A549 (cell line): ENCODE data around the gene CAV1. TPM values are rescaled to one million over a fixed set of nuclear protein-coding genes. Genes with fewer than 3 reads are reported as not detected.

Experiments
- ATAC-seq, 2 experiments: fragments of 200-7000 bp in 1 of 2; fragments of >200 bp in 1 of 2; cut with Nextera tagmentation in 1 of 2; cut with Tn5 transposase in 1 of 2; 3 replicates each; pipeline versions ENCODE4 v1.8.0 to v1.9.1; 2018 to 2020; ENCODE audit warnings: mild to moderate bottlenecking in 1 of 2, moderate library complexity in 1 of 2
- CTCF ChIA-PET: fragments of 300-600 bp; sonication (Branson Sonifier 250); formaldehyde crosslinking; extraction: SDS; loops from one replicate; lab custom pipeline; 2021; ENCODE audit warnings: antibody characterized with exemption, inconsistent platforms; lab: Yijun Ruan, JAX
- POLR2A ChIA-PET: fragments of 350-600 bp; formaldehyde crosslinking; extraction: SDS; loops from one replicate; lab custom pipeline; 2021; ENCODE audit warnings: antibody characterized with exemption, inconsistent platforms; lab: Yijun Ruan, JAX
- DNase-seq, 2 experiments: peaks; one replicate each; pipeline versions ENCODE4 v3.0.0 to v3.0.0-alpha.2; 2011 to 2016; ENCODE audit warnings: low read depth in 1 of 2, low spot score in 1 of 2
- FAIRE-seq: peaks from 2 replicates; lab custom pipeline; 2011; peaks lifted over from hg19 to GRCh38; lab: Jason Lieb, UNC
- H3K27ac ChIP-seq, 2 experiments: fragments of >200 bp; sonication (Bioruptor Twin); formaldehyde crosslinking; 3 replicates each; pipeline ENCODE4 v1.5.1; 2016 to 2017
- H3K4me1 ChIP-seq: fragments of >200 bp; sonication (Bioruptor Twin); formaldehyde crosslinking; 3 replicates; pipeline ENCODE4 v1.6.1; 2016
- H3K4me2 ChIP-seq: fragments of >200 bp; sonication (Bioruptor Twin); formaldehyde crosslinking; 3 replicates; pipeline ENCODE4 v1.6.1; 2016
- H3K4me3 ChIP-seq: fragments of >200 bp; sonication (Bioruptor Twin); formaldehyde crosslinking; 3 replicates; pipeline ENCODE4 v1.5.1; 2016
- H3K9me3 ChIP-seq: fragments of >200 bp; sonication (Bioruptor Twin); formaldehyde crosslinking; 3 replicates; pipeline ENCODE4 v1.6.1; 2016
- BHLHE40 ChIP-seq: IDR thresholded peaks from 2 replicates; pipeline ENCODE4 v1.6.1; 2012; ENCODE audit warnings: low read depth, low read length, inconsistent platforms
- CBX8 ChIP-seq: fragments of 200-600 bp; sonication (generic); IDR thresholded peaks from 2 replicates; pipeline ENCODE4 v1.6.1; 2016
- CEBPB ChIP-seq, 2 experiments: fragments of >200 bp in 1 of 2; sonication (Bioruptor Twin) in 1 of 2; formaldehyde crosslinking in 1 of 2; IDR thresholded peaks; 2 replicates each; pipeline ENCODE4 v1.6.1; 2012 to 2016
- EHMT2 ChIP-seq: fragments of 200-600 bp; sonication (generic); IDR thresholded peaks from 2 replicates; pipeline ENCODE4 v1.6.1; 2016; ENCODE audit warnings: antibody characterized with exemption, low read depth, mild to moderate bottlenecking, moderate library complexity
- EP300 ChIP-seq, 2 experiments: fragments of >200 bp; sonication (Bioruptor Twin); formaldehyde crosslinking; IDR thresholded peaks; 2 replicates in 1 of 2; 3 replicates in 1 of 2; pipeline ENCODE4 v1.6.1; 2016 to 2017
- GATA3 ChIP-seq: IDR thresholded peaks from 2 replicates; pipeline ENCODE4 v1.6.1; 2012; ENCODE audit warnings: borderline replicate concordance
- HDAC2 ChIP-seq: fragments of 200-600 bp; sonication (generic); IDR thresholded peaks from 2 replicates; pipeline ENCODE4 v1.6.1; 2016
- HEYL ChIP-seq: fragments of 250-450 bp; sonication (Bioruptor Pico); IDR thresholded peaks from 2 replicates; pipeline ENCODE4 v1.8.0; 2021; ENCODE audit warnings: mild to moderate bottlenecking, moderate library complexity
- HOXA7 ChIP-seq: fragments of 250-450 bp; sonication (Bioruptor Pico); IDR thresholded peaks from 2 replicates; pipeline ENCODE4 v1.5.0; 2020; ENCODE audit warnings: mild to moderate bottlenecking, moderate library complexity
- HOXB5 ChIP-seq: fragments of 250-450 bp; sonication (Bioruptor Pico); IDR thresholded peaks from 2 replicates; pipeline ENCODE4 v1.5.0; 2020; ENCODE audit warnings: mild to moderate bottlenecking, moderate library complexity
- MAFK ChIP-seq: fragments of 450-650 bp; IDR thresholded peaks from 2 replicates; pipeline ENCODE4 v1.6.1; 2014; ENCODE audit not compliant: partially characterized antibody
- MAZ ChIP-seq: fragments of 150-350 bp; IDR thresholded peaks from 2 replicates; pipeline ENCODE4 v1.6.1; 2014; ENCODE audit warnings: antibody characterized with exemption, low read depth, low read length, borderline replicate concordance
- NFE2L2 ChIP-seq: fragments of 150-350 bp; conservative IDR thresholded peaks from 2 replicates; pipeline ENCODE4 v1.6.1; 2014; ENCODE audit warnings: low read length
- NPAS2 ChIP-seq: fragments of 250-450 bp; sonication (Bioruptor Pico); IDR thresholded peaks from 2 replicates; pipeline ENCODE4 v1.8.0; 2022; ENCODE audit warnings: mild to moderate bottlenecking, moderate library complexity, borderline replicate concordance
- PBX3 ChIP-seq: IDR thresholded peaks from 2 replicates; pipeline ENCODE4 v1.6.1; 2012
- POLR2AphosphoS2 ChIP-seq: conservative IDR thresholded peaks from 2 replicates; pipeline ENCODE4 v1.6.1; 2012; ENCODE audit warnings: low read length, improper control_type of control experiment, inconsistent platforms
- RCOR1 ChIP-seq: fragments of 150-350 bp; IDR thresholded peaks from 2 replicates; pipeline ENCODE4 v1.6.1; 2014; ENCODE audit warnings: antibody characterized with exemption, low read length, low read depth
- REST ChIP-seq: fragments of 200-600 bp; sonication (generic); IDR thresholded peaks from 2 replicates; pipeline ENCODE4 v1.6.1; 2016; ENCODE audit warnings: antibody characterized with exemption, mild to moderate bottlenecking, moderate library complexity
- RFX5 ChIP-seq: fragments of 450-650 bp; IDR thresholded peaks from 2 replicates; pipeline ENCODE4 v1.7.1; 2014; ENCODE audit warnings: antibody characterized with exemption, mild to moderate bottlenecking, moderate library complexity
- SMC3 ChIP-seq: fragments of >200 bp; sonication (Bioruptor Twin); formaldehyde crosslinking; IDR thresholded peaks from 3 replicates; pipeline ENCODE4 v1.6.1; 2018; ENCODE audit warnings: inconsistent platforms
- USF2 ChIP-seq: fragments of 450-650 bp; IDR thresholded peaks from 2 replicates; pipeline ENCODE4 v1.6.1; 2014; ENCODE audit warnings: antibody characterized with exemption
- ZFP36 ChIP-seq: fragments of 450-650 bp; IDR thresholded peaks from 2 replicates; pipeline ENCODE4 v1.6.1; 2014; ENCODE audit warnings: borderline replicate concordance; ENCODE audit not compliant: partially characterized antibody
- ZSCAN20 ChIP-seq: fragments of 250-450 bp; sonication (Bioruptor Pico); IDR thresholded peaks from 2 replicates; pipeline ENCODE4 v1.8.0; 2022; ENCODE audit warnings: mild to moderate bottlenecking, moderate library complexity
- WGBS: methylation state at CpG from one replicate; pipeline ENCODE4 v1.1.6; 2017; ENCODE audit errors: missing lambda C conversion rate; 5-methylcytosine and 5-hydroxymethylcytosine counted together
- polyA plus RNA-seq, 4 experiments: library from polyadenylated mRNA; depleted of rRNA in 3 of 4; stranded (reverse); fragments of >200 nt; fragmentation: RNase III in 1 of 4; extraction: RNeasy Plus Mini Kit Qiagen cat#74134 plus additional on column Dnase treatment in 1 of 4; gene quantifications; 2 replicates in 3 of 4; 3 replicates in 1 of 4; pipeline ENCODE4 v1.2.3, GENCODE V29; 2011 to 2017
- TF ChIP-seq, protein P1 (sequence below): fragments of 250-450 bp; sonication (Bioruptor Pico); IDR thresholded peaks from 2 replicates; pipeline ENCODE4 v1.5.0; 2021; ENCODE audit warnings: mild to moderate bottlenecking, moderate library complexity, borderline replicate concordance
- TF ChIP-seq, protein P2 (sequence below): fragments of 150-350 bp; IDR thresholded peaks from 2 replicates; pipeline ENCODE4 v1.6.1; 2014; ENCODE audit warnings: low read depth, mild to moderate bottlenecking, low read length
- TF ChIP-seq, protein P3 (sequence below): IDR thresholded peaks from 2 replicates; pipeline ENCODE4 v1.6.1; 2012

Gene CAV1
- polyA plus RNA-seq, 2 of the 4 experiments (the other 2 are of a cell fraction): 365 to 493 TPM

- Histone ChIP-seq H3K4me1 (peaks cover 30% of the 10 kb centered on the region), H3K27ac (peak overlapping the region; percentile 68 to 79; a peak in 5 of 6 replicates), H3K4me3 (no peak overlapping the region), H3K9me3 (0 out of 3 replicates have a peak, but pooled peaks cover 3% of the 10 kb centered on the region), H3K4me2 (peak overlapping the region; percentile 44)
- WGBS: 29% methylated on average over 1 of the region's 1 CpG
- no peak for FAIRE-seq
- no peak for ATAC-seq
- CTCF ChIA-PET: interaction anchor here (2.6 to 5.9 kb wide), 3 partner anchors 8 to 325 kb away, joined by 29 to 75 read pairs (median 37); partner anchors contain the start of gene CAV1
- POLR2A ChIA-PET: no interaction called here
- TF ChIP-seq CBX8 (no peak), MAZ (no peak), NFE2L2 (no peak), GATA3 (no peak), HOXB5 (CRISPR knock-in tag) (no peak), CEBPB (IDR thresholded peaks at IDR 0.05) (no peak), HDAC2 (no peak), USF2 (no peak), BHLHE40 (no peak), SMC3 (no peak)
- no peak for DNase-seq
These were observed 58.8 kb downstream of the CAV1 start for GRCh38 chr7:116583653-116584052.

- Histone ChIP-seq H3K4me3 (no peak overlapping the region), H3K27ac (peak overlapping the region in 1 of 2 experiments; percentile 24; a peak in 2 of 6 replicates), H3K4me2 (no peak overlapping the region), H3K9me3 (0 out of 3 replicates have a peak, but pooled peaks cover 3% of the 10 kb centered on the region)
- POLR2A ChIA-PET: no interaction called here
- no peak for FAIRE-seq
- DNase-seq: no peak
- TF ChIP-seq BHLHE40 (no peak), ZSCAN20 (CRISPR knock-in tag) (no peak), MAFK (no peak), POLR2AphosphoS2 (no peak), HEYL (CRISPR knock-in tag) (no peak), RFX5 (no peak), EP300 (IDR thresholded peaks at IDR 0.05) (no peak), SMC3 (no peak), CBX8 (no peak), ZFP36 (no peak), HOXA7 (no peak)
- TF ChIP-seq, all 56 proteins: peak for 0
- WGBS: 79% methylated on average over 1 of the region's 1 CpG
- no peak for ATAC-seq
- H3K4me1 ChIP-seq: peaks cover 35% of the 10 kb centered on the region
- CTCF ChIA-PET: interaction anchor here (1.2 to 5.9 kb wide), 5 partner anchors 59 to 412 kb away, joined by 4 to 75 read pairs (median 16); partner anchors contain the start of gene CAV1
These were observed 59.9 kb downstream of the CAV1 start for GRCh38 chr7:116584721-116585120.

DNA sequence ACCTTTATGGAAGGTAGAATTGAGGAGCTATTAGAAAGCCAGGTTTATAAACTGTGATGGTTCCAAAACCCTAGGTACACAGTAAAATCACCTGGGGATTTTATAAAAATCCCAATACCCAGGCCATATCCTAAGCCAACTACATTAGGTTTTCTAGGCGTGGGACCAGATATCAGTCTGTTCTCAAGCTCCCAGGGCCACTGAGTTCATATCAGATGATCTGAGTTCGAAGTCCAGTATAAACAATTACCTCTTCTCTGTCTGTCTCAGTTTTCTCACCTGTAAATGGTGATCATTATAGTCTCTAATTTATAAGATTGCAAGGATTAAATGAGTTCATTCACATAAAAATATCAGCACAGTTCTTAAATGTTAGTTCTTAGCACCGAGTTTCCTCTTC, 60.6 kb downstream of the CAV1 start:
- FAIRE-seq: no peak
- ChIA-PET POLR2A (no interaction called here), CTCF (interaction anchor here (0.9 to 5.9 kb wide), 9 partner anchors 59 to 412 kb away, joined by 3 to 75 read pairs (median 4); partner anchors contain the start of gene CAV1)
- Histone ChIP-seq H3K4me2 (no peak overlapping the region), H3K4me1 (peaks cover 38% of the 10 kb centered on the region), H3K9me3 (0 out of 3 replicates have a peak, but pooled peaks cover 3% of the 10 kb centered on the region), H3K27ac (peak overlapping the region in 1 of 2 experiments; percentile 55; a peak in 4 of 6 replicates), H3K4me3 (no peak overlapping the region)
- no peak for ATAC-seq
- DNase-seq: no peak
- 85% methylated on average over 3 of the region's 3 CpGs for WGBS
- TF ChIP-seq PBX3 (no peak), EHMT2 (no peak), NPAS2 (CRISPR knock-in tag) (no peak), POLR2AphosphoS2 (no peak), RCOR1 (no peak), MAFK (no peak), REST (no peak)
- TF ChIP-seq, protein P1, sequence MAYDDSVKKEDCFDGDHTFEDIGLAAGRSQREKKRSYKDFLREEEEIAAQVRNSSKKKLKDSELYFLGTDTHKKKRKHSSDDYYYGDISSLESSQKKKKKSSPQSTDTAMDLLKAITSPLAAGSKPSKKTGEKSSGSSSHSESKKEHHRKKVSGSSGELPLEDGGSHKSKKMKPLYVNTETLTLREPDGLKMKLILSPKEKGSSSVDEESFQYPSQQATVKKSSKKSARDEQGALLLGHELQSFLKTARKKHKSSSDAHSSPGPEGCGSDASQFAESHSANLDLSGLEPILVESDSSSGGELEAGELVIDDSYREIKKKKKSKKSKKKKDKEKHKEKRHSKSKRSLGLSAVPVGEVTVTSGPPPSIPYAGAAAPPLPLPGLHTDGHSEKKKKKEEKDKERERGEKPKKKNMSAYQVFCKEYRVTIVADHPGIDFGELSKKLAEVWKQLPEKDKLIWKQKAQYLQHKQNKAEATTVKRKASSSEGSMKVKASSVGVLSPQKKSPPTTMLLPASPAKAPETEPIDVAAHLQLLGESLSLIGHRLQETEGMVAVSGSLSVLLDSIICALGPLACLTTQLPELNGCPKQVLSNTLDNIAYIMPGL (CRISPR knock-in tag): no peak
- TF ChIP-seq, protein P2, sequence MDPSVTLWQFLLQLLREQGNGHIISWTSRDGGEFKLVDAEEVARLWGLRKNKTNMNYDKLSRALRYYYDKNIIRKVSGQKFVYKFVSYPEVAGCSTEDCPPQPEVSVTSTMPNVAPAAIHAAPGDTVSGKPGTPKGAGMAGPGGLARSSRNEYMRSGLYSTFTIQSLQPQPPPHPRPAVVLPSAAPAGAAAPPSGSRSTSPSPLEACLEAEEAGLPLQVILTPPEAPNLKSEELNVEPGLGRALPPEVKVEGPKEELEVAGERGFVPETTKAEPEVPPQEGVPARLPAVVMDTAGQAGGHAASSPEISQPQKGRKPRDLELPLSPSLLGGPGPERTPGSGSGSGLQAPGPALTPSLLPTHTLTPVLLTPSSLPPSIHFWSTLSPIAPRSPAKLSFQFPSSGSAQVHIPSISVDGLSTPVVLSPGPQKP: no peak
- TF ChIP-seq, protein P3, sequence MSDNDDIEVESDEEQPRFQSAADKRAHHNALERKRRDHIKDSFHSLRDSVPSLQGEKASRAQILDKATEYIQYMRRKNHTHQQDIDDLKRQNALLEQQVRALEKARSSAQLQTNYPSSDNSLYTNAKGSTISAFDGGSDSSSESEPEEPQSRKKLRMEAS: no peak
